ENCODE measurements around the gene MRPL42. TPM values are rescaled to one million over a fixed set of nuclear protein-coding genes. Genes with fewer than 3 reads are reported as not detected.

MRPL42 gene
- polyA plus RNA-seq, 1 donor (not counting 4 experiments of a cell fraction or from before 2014, with no cell fraction given): 110 TPM

DNA sequence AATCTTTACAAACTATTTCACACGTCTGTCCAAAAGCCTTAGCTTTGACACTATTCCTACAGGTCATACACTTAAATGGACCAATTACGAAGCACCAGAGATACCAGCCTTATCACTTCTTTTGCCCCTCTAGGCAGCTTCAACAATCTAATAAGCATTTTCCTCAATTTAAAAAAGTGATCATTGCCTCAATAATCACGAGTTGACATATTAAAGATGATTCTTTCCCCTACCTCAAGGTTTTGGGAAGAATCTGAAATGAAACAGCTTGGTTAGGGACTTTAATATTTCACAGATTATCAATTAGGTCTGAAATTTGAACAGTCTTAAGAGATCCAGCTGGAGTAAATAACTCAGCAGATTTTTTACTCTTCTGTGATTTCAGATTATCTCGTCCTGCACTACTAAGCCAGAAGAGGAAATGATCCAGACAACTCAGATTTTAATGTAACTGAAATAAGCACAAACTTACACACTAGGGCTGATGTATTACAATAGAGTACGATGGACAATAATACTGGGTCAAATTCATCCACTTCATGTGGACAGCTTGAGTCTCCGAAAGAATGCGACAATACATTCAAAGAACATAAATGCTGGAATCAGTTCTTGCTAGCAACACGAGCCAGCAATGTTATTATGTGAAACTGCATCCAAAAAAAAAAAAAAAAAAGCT lies 41.4 kb upstream of the MRPL42 start:
- dilution Hi-C loops (cut with MboI; ENCODE audit: extremely low pct_ligation_motif_present, low sequenced_read_pairs): no loop called here
- Histone ChIP-seq H3K79me2 (ENCODE audit: control insufficient read depth, insufficient read depth, low read length) (peaks cover 98% of the 10 kb centered on the region), H4K20me1 (ENCODE audit: control insufficient read depth, extremely low read depth, insufficient read depth, low read length) (peaks cover 24% of the 10 kb centered on the region), H3K36me3 (ENCODE audit: control insufficient read depth in 2 of 2, extremely low read depth in 1 of 2, insufficient read depth in 2 of 2, low read length in 2 of 2) (peaks cover 0 to 6% of the 10 kb centered on the region in 2 experiments), H3K27ac (ENCODE audit: control insufficient read depth, insufficient read depth, low read length) (no peak overlapping the region), H3K4me2 (ENCODE audit: control insufficient read depth, extremely low read depth, insufficient read depth, low read depth, low read length) (no peak overlapping the region), H2AFZ (ENCODE audit: control insufficient read depth, low read length) (no peak overlapping the region), H3K4me1 (ENCODE audit: control insufficient read depth, extremely low read depth, insufficient read depth, low read length) (peaks cover 21% of the 10 kb centered on the region), H3K9me3 (ENCODE audit: control insufficient read depth, low read depth, low read length) (no peaks in the 10 kb centered on the region), H3K9me1 (ENCODE audit: control insufficient read depth, extremely low read depth, insufficient read depth, low read length) (no peaks in the 10 kb centered on the region), H3K4me3 (ENCODE audit: control insufficient read depth in 2 of 3, extremely low read depth in 1 of 3, insufficient read depth in 2 of 3, low read depth in 1 of 3, low read length in 3 of 3) (no peak overlapping the region), H3K27me3 (ENCODE audit: control insufficient read depth, extremely low read depth, insufficient read depth, low read length) (no peaks in the 10 kb centered on the region), H3K9ac (ENCODE audit: control insufficient read depth, extremely low read depth, insufficient read depth, low read length) (no peak overlapping the region)
- DNase-seq (ENCODE audit: low read depth, low spot score) (no peak), FAIRE-seq (no peak)
- TF ChIP-seq, protein P1, sequence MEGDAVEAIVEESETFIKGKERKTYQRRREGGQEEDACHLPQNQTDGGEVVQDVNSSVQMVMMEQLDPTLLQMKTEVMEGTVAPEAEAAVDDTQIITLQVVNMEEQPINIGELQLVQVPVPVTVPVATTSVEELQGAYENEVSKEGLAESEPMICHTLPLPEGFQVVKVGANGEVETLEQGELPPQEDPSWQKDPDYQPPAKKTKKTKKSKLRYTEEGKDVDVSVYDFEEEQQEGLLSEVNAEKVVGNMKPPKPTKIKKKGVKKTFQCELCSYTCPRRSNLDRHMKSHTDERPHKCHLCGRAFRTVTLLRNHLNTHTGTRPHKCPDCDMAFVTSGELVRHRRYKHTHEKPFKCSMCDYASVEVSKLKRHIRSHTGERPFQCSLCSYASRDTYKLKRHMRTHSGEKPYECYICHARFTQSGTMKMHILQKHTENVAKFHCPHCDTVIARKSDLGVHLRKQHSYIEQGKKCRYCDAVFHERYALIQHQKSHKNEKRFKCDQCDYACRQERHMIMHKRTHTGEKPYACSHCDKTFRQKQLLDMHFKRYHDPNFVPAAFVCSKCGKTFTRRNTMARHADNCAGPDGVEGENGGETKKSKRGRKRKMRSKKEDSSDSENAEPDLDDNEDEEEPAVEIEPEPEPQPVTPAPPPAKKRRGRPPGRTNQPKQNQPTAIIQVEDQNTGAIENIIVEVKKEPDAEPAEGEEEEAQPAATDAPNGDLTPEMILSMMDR (optimal IDR thresholded peaks at IDR 0.05 in 1 of 3, IDR thresholded peaks at IDR 0.05 in 1 of 3, conservative IDR thresholded peaks at IDR 0.05 in 1 of 3; ENCODE audit: extremely low read depth in 1 of 3, insufficient read depth in 2 of 3, low read length in 3 of 3): no peak
- TF ChIP-seq EZH2 (IDR thresholded peaks at IDR 0.05; ENCODE audit: low read length): no peak

DNA sequence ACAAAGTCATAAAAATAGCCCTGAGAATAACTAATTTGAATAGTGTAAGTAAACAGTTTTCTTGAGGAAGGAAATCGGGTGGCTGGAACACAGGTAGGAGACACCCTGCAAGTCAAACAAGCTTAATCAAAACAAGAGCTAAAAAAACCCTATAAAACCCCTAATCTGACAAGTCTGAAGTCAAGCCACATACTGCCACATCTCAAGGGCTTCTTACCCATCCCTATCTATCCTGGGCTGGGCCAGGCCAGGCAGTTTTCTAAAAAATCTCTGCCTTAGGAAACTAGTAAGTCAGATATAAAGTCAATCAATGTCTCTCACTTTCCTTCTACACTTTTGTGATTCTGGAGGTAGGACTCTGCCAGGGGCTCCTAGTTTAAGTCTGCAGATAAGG lies 40.9 kb upstream of the MRPL42 start:
- Histone ChIP-seq H3K9me3 (ENCODE audit: control insufficient read depth, low read depth, low read length) (no peaks in the 10 kb centered on the region), H2AFZ (ENCODE audit: control insufficient read depth, low read length) (no peak overlapping the region), H3K4me2 (ENCODE audit: control insufficient read depth, extremely low read depth, insufficient read depth, low read depth, low read length) (no peak overlapping the region), H3K4me1 (ENCODE audit: control insufficient read depth, extremely low read depth, insufficient read depth, low read length) (peaks cover 21% of the 10 kb centered on the region), H3K4me3 (ENCODE audit: control insufficient read depth in 2 of 3, extremely low read depth in 1 of 3, insufficient read depth in 2 of 3, low read depth in 1 of 3, low read length in 3 of 3) (no peak overlapping the region), H3K79me2 (ENCODE audit: control insufficient read depth, insufficient read depth, low read length) (peaks cover 97% of the 10 kb centered on the region), H3K27me3 (ENCODE audit: control insufficient read depth, extremely low read depth, insufficient read depth, low read length) (no peaks in the 10 kb centered on the region), H3K27ac (ENCODE audit: control insufficient read depth, insufficient read depth, low read length) (no peak overlapping the region), H4K20me1 (ENCODE audit: control insufficient read depth, extremely low read depth, insufficient read depth, low read length) (peaks cover 24% of the 10 kb centered on the region), H3K9ac (ENCODE audit: control insufficient read depth, extremely low read depth, insufficient read depth, low read length) (no peak overlapping the region), H3K36me3 (ENCODE audit: control insufficient read depth in 2 of 2, extremely low read depth in 1 of 2, insufficient read depth in 2 of 2, low read length in 2 of 2) (peaks cover 0 to 6% of the 10 kb centered on the region in 2 experiments), H3K9me1 (ENCODE audit: control insufficient read depth, extremely low read depth, insufficient read depth, low read length) (no peaks in the 10 kb centered on the region)
- no peak for FAIRE-seq
- dilution Hi-C loops (cut with MboI; ENCODE audit: extremely low pct_ligation_motif_present, low sequenced_read_pairs): no loop called here
- no peak for DNase-seq (ENCODE audit: low read depth, low spot score)
- TF ChIP-seq EZH2 (IDR thresholded peaks at IDR 0.05; ENCODE audit: low read length): no peak
- TF ChIP-seq, protein P1 (optimal IDR thresholded peaks at IDR 0.05 in 1 of 3, IDR thresholded peaks at IDR 0.05 in 1 of 3, conservative IDR thresholded peaks at IDR 0.05 in 1 of 3; ENCODE audit: extremely low read depth in 1 of 3, insufficient read depth in 2 of 3, low read length in 3 of 3): no peak

Data from keratinocyte (primary cell).